GM18870 (cell line): ENCODE measurements around the gene PFKL.
"Not testable (repeated sequence)": the region's sequence is repeated elsewhere in the genome, so short reads cannot be mapped to it uniquely, and the experiment has no call there.

Source experiments
- ATAC-seq: cut with Tn5 transposase; IDR thresholded peaks from one replicate; pipeline ENCODE4 v1.9.1; 2021; ENCODE audit warnings: moderate library complexity; ENCODE audit not compliant: unreplicated experiment

Gene PFKL

GRCh38 chr21:44293551-44294231 lies 6.2 kb upstream of the PFKL start:
- ATAC-seq = no peak

- ATAC-seq = no peak
Observed at GRCh38 chr21:44294391-44295162, 5.3 kb upstream of the PFKL start.

- no peak for ATAC-seq
Observed at GRCh38 chr21:44295163-44295573, 4.7 kb upstream of the PFKL start.

GRCh38 chr21:44295646-44296045 lies 4.2 kb upstream of the PFKL start:
- ATAC-seq = no peak

- ATAC-seq = no peak
Observed at GRCh38 chr21:44296103-44296519, 3.7 kb upstream of the PFKL start.

DNA sequence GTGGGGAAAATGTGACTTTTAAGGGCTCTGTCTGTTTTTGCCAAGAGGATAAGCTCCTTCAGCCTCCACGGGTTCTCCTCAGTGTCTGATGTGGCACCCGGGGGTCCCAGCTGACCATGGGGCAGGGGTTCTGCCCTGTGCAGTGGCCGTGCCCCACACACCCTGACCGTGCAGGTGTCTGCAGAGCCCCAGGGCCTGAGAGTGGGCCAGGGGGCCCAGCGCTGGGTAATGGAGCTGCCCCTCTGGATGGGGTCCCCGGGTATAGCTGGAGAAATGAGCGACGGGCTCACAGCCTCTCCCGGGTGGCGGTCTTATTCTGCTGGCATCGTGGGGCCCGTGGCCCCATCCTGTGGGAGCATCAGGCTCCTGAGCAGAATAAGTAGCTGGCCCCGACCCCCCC lies 2.9 kb upstream of the PFKL start:
- ATAC-seq = no peak

GRCh38 chr21:44297525-44298290 lies 2.1 kb upstream of the PFKL start:
- no peak for ATAC-seq

- ATAC-seq = no peak
Observed at GRCh38 chr21:44298301-44298700, 1.6 kb upstream of the PFKL start.

DNA sequence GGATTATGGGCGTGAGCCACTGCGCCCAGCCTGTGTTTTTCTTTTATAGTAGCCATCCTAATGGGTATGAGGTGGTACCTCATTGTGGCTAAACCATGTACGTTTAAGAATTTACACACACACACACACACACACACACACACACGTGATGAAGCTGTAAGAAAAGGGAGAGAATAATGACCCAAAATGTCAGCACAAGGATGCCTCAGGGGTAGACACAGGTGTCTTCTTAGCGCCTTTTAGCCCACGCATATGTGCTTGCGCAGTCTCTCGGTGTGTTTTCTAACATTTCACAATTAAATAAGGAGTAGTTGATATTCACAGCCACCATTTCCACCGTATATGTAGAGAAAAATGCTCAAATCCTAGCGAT lies 782 bp upstream of the PFKL start:
- ATAC-seq = no peak

GRCh38 chr21:44300262-44300959 lies 558 bp downstream of the PFKL start:
- ATAC-seq = no peak

DNA sequence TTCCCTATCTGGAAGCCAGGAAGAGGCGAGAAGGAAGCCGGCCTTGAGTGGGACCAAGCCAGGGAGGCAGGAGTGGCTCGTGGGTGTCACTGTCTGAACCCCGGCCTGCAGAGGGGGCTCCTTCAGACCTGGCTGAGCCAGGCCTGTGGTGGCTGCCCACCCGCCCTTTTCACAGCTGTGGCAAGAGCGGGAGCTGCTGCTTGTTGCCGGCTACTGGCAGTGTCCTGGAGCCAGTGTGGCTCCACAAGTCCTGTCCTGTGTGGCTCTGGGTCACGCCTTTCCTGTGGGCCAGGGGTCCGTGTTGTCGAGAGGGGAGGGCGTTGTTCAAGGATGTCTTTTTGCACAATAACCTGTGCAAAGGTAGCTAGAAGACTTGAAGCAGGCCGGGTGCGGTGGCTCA lies 1.3 kb downstream of the PFKL start:
- no peak for ATAC-seq

- no peak for ATAC-seq
Observed at GRCh38 chr21:44301961-44302406, 2.1 kb downstream of the PFKL start.

- not testable (repeated sequence) for ATAC-seq
Observed at GRCh38 chr21:44302573-44303401, 2.9 kb downstream of the PFKL start.

- no peak for ATAC-seq
Observed at GRCh38 chr21:44303490-44303981, 3.7 kb downstream of the PFKL start.

DNA sequence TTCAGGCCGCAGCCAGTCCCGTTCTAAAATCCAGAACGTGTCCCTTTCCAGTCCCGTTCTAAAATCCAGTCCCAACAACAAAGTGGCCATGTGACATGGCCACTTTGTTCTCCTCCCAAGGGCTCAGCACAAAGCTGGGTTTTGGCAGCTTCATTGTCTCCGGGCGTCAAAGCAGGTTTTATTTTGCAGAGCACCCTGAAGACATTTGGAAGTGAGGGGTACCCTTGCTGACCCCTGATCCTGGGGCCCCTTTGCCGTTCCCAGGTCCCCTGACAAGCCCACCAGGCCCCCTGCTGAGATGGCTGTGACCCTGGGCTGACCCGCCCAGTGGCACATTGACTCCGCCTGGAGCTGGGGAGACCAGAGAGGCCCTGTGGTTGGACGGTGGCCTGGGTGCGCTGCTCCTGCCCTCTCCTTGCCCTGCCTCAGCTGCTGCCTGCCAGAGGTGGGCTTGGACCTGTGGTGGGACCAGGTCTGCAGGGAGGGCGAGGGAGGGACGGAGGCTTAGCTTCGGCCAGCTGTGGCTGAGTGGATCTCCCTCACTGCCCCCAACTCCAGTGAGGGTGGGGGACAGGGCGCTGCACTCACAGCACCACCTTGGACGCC lies 4.3 kb downstream of the PFKL start:
- no peak for ATAC-seq

DNA sequence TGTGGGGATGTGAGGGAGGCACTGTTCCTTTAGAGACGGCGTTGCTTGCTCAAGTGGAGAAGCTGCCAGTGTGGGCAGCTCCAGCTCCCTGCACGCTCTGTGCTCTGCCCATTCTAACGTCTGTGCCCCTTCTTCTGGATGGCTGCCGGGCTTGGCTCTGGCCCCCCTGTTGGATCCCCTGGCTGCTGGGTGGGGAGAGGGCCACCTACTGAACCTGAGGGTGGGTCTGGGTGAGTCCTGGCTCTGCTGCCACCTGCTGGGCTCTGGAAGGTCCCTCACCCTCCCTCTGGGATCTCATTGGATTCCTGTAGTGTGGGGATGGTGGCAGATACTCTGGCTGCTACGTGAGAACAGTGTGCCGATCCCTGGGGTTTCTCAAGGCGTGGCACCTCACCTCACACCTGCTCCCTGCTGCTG lies 5.0 kb downstream of the PFKL start:
- ATAC-seq = no peak

DNA sequence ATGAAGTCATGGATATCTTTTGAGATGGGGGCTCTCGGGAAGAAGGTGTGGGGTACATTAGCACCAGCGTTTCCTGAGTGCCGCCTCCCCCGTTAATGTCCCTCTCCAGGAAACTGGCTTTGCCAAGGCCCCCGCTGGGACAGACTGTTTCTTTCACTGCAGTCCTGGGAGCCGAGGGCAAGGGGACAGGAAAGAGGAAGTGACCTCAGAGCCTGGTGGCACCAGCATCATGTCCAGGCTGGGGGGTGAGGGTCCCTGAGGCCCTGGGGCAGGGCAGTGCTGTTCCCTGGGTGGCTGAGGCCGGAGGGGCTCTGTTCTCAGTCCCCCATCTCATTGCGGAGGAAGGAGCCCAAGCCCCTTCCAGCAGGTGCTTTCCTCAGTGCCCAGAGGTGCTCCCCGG lies 5.8 kb downstream of the PFKL start:
- ATAC-seq = no peak

DNA sequence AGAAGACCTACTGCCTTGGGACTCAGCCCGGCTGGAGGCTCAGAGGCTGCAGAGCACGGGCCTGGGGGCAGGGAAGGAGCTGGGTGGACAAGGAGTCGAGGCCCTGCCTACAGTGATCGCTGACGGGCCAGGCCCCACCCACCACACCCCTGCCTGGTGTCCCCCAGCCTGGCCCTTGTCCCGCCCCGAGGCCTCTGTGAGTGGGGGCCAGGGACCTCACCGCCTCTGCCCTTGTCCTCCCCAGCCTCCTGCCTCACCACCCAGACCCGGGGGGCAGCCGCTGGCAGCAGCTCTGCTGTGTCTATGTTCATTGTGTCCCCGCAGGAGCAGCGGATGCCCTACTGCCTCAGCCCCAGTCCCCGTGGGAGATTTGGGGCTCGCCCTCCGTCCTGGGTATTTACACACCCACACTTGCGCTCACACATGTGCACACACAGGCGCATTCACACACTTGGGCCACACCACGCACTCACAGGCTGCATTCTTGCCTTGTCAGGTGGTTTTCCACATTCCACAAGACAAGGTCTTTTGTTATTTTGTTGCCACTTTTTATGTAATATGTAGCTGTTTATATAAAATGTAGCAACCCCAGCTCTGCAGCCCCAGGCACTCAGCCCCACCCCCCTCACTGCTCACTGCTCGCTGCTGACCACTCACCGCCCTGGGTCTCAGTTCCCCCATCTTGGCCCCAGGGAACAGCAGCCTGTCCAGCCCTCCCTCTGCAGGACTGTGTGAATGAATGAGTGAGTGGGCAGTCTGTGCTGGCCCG lies 7.3 kb downstream of the PFKL start:
- ATAC-seq = no peak
